ENCODE data around the gene SIPA1L3.

Gene SIPA1L3

DNA sequence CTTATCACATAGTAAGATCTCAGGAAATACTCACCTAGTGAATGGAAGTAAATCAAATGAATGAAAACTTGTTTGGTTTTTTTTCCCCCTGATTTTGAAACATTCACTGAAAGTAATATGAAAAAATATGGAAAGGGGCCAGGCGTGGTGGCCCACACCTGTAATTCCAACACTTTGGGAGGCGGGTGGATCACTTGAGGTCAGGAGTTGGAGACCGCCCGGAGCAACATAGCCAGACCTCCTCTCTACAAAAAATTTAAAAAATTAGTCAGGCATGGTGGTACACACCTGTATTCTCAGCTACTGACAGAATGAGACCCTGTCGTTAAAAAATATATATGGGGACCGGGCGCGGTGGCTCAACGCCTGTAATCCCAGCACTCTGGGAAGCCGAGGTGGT lies 149.6 kb downstream of the SIPA1L3 start:
- Histone ChIP-seq H3K4me3 (ENCODE audit: low read depth in 1 of 2, low read length in 1 of 2) (no peak overlapping the region), H3K27me3 (no peaks in the 10 kb centered on the region), H3K36me3 (no peaks in the 10 kb centered on the region), H3K27ac (no peak overlapping the region), H3K4me1 (ENCODE audit: control insufficient read depth in 1 of 2, insufficient read depth in 1 of 2, low read depth in 1 of 2, low read length in 1 of 2) (peaks cover 22 to 24% of the 10 kb centered on the region in 2 experiments), H3K9me3 (no peaks in the 10 kb centered on the region)
- TF ChIP-seq, protein P1, sequence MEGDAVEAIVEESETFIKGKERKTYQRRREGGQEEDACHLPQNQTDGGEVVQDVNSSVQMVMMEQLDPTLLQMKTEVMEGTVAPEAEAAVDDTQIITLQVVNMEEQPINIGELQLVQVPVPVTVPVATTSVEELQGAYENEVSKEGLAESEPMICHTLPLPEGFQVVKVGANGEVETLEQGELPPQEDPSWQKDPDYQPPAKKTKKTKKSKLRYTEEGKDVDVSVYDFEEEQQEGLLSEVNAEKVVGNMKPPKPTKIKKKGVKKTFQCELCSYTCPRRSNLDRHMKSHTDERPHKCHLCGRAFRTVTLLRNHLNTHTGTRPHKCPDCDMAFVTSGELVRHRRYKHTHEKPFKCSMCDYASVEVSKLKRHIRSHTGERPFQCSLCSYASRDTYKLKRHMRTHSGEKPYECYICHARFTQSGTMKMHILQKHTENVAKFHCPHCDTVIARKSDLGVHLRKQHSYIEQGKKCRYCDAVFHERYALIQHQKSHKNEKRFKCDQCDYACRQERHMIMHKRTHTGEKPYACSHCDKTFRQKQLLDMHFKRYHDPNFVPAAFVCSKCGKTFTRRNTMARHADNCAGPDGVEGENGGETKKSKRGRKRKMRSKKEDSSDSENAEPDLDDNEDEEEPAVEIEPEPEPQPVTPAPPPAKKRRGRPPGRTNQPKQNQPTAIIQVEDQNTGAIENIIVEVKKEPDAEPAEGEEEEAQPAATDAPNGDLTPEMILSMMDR (IDR thresholded peaks at IDR 0.05): no peak

DNA sequence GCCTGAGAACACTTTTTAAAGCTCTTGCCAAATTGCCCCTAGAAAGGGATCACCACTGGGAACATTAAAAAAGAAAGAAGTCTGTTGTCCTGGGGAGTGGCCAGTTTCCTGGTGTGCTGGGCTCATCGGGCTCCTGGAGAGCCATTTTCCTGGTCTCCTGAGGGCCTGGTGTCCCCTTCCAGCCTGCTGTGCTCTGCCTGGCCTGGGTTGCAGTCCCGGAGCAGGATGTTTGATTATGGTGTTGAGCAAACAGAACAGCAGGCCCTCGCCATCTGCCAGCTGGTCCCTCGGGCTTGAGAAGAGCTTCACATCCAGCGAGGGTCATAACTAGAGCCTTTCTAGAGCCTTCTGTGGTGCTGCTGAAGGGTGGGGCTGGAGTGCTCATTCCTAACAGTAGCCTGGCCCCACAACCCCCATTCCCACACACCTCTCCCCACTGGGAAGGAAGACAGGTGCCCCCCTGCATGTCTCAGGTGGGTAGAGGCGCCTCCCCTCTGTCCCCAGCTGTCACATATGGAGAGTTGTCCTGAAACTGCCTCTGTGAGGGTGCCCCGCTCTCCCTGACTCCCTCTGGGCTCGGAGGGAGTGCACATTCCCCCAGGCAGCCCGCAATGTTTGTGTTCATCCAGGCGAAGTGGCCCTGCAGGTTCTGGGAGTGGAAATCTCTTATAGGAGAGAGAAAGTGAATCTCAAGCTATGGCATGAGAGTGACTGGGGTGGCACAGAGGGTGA lies 151.1 kb downstream of the SIPA1L3 start:
- Histone ChIP-seq H3K27ac (no peak overlapping the region), H3K4me1 (ENCODE audit: control insufficient read depth in 1 of 2, insufficient read depth in 1 of 2, low read depth in 1 of 2, low read length in 1 of 2) (peaks cover 22 to 24% of the 10 kb centered on the region in 2 experiments), H3K9me3 (no peaks in the 10 kb centered on the region), H3K36me3 (no peaks in the 10 kb centered on the region), H3K27me3 (no peaks in the 10 kb centered on the region), H3K4me3 (ENCODE audit: low read depth in 1 of 2, low read length in 1 of 2) (no peak overlapping the region)
- TF ChIP-seq, protein P1 (IDR thresholded peaks at IDR 0.05): no peak

DNA sequence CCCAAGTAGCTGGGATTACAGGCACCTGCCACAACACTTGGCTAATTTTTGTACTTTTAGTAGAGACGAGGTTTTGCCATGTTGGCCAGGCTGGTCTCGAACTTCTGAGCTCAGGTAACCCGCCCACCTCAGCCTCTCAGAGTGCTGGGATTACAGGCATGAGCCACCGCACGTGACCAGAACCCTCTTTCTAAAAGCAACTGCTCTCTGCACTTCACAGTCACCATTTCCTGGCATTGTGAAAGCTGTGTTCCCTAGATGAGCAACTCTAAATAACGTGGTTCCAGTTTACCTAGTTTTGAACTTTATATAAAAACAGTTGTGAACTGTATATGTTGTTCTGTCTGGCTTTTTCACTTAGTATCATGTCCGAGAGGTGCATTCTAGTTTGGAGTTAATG lies 152.9 kb downstream of the SIPA1L3 start:
- TF ChIP-seq, protein P1 (IDR thresholded peaks at IDR 0.05): no peak
- peak overlapping the region; percentile 71 for H3K27ac ChIP-seq
- no peaks in the 10 kb centered on the region for H3K9me3 ChIP-seq
- peaks cover 22 to 23% of the 10 kb centered on the region in 2 experiments for H3K4me1 ChIP-seq (ENCODE audit: control insufficient read depth in 1 of 2, insufficient read depth in 1 of 2, low read depth in 1 of 2, low read length in 1 of 2)
- H3K36me3 ChIP-seq: no peaks in the 10 kb centered on the region
- H3K27me3 ChIP-seq: no peaks in the 10 kb centered on the region
- H3K4me3 ChIP-seq (ENCODE audit: low read depth in 1 of 2, low read length in 1 of 2): no peak overlapping the region

DNA sequence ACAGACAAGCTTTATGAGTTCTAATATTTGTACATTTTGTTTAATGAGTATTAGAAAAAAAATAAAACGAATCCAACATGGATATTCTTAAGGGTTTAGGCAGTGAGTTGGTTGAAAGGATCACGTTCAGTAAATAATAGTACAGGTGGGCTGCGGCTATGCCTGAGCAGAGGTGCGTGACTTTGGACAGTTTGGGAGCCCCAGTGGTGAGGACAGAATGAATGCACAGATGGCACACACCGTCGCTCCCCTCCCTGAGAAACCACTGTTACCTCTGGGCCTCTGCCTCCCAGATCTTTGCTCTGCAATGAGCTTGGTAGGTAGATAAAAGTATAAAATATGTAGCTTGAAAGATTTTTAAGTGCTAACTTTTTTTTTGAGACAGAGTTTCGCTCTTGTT lies 153.3 kb downstream of the SIPA1L3 start:
- TF ChIP-seq, protein P1 (IDR thresholded peaks at IDR 0.05): no peak
- Histone ChIP-seq H3K9me3 (no peaks in the 10 kb centered on the region), H3K27ac (peak overlapping the region; percentile 71), H3K4me3 (ENCODE audit: low read depth in 1 of 2, low read length in 1 of 2) (no peak overlapping the region), H3K4me1 (ENCODE audit: control insufficient read depth in 1 of 2, insufficient read depth in 1 of 2, low read depth in 1 of 2, low read length in 1 of 2) (peaks cover 17 to 19% of the 10 kb centered on the region in 2 experiments), H3K27me3 (no peaks in the 10 kb centered on the region), H3K36me3 (no peaks in the 10 kb centered on the region)

DNA sequence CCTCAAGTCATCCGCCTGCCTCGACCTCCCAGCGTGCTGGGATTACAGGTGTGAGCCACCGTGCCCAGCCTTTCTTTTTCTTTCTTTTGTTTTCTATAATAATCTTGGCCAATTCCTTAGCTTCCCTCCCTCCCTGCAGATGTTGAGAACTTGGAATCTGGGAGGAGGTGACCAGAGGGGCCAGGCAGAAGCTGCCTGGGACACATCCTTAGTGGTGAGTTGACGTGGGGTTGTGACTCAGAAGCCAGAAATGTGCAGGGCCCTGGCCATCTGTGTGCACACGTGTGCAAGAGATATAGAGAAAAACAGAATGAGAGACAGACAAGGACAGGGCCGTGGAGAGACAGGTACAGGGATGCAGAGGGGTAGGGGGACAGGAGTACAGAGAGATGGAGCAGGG lies 154.3 kb downstream of the SIPA1L3 start:
- Histone ChIP-seq H3K27me3 (no peaks in the 10 kb centered on the region), H3K4me1 (ENCODE audit: control insufficient read depth in 1 of 2, insufficient read depth in 1 of 2, low read depth in 1 of 2, low read length in 1 of 2) (peaks cover 14 to 15% of the 10 kb centered on the region in 2 experiments), H3K36me3 (no peaks in the 10 kb centered on the region), H3K27ac (no peak overlapping the region), H3K4me3 (ENCODE audit: low read depth in 1 of 2, low read length in 1 of 2) (no peak overlapping the region), H3K9me3 (no peaks in the 10 kb centered on the region)
- TF ChIP-seq, protein P1 (IDR thresholded peaks at IDR 0.05): no peak
